Measurements from ENCODE around the gene GPS1. TPM values are rescaled to one million over a fixed set of nuclear protein-coding genes. Genes with fewer than 3 reads are reported as not detected.

The GPS1 gene
- total and polyA plus RNA-seq, 2 of the 4 experiments (the other 2 are of a cell fraction): 157 to 181 TPM

- peak within 1 kb of the TSS; percentile 72 for H3K4me3 ChIP-seq (ENCODE audit: insufficient read depth, low read depth, low read length)
- peak within 1 kb of the TSS; percentile 46; the same call in 1 of the 2 replicates for H3K18ac ChIP-seq (ENCODE audit: low read depth, low read length)
- H2BK5ac ChIP-seq (ENCODE audit: low read depth, low read length, poor library complexity, severe bottlenecking): peak within 1 kb of the TSS; percentile 90
- H3K9ac ChIP-seq (ENCODE audit: low read depth, low read length): peak within 1 kb of the TSS; percentile 87
- peaks cover 5% of the 10 kb centered on the region; the same call in 1 of the 2 replicates for H3K9me1 ChIP-seq (ENCODE audit: insufficient read depth, low read length)
- CTCF ChIA-PET: interaction anchor here (0.7 kb wide), 1 partner anchor 68 kb away, joined by 3 read pairs; no protein-coding TSS in a partner anchor
- no TSS peak for BruUV-seq (replicated peaks)
- H3K9me3 ChIP-seq (ENCODE audit: control insufficient read depth, insufficient read depth, low read length): no peaks in the 10 kb centered on the region
- peak within 1 kb of the TSS; percentile 99 for H2AK9ac ChIP-seq (replicated peaks; ENCODE audit: low read depth, low read length, poor library complexity)
- dilution Hi-C loops (cut with HindIII; ENCODE audit: low sequenced_read_pairs, unreplicated experiment) (no loop called here), intact Hi-C loops (cut with micrococcal nuclease) (loop anchor here (1.0 to 2.0 kb wide), 3 partner anchors 56 to 67 kb away; partner anchors contain the start of genes DCXR and RAC3), in situ Hi-C loops (cut with MboI; ENCODE audit: low sequenced_read_pairs) (no loop called here)
- peak within 1 kb of the TSS; percentile 84 for H4K91ac ChIP-seq (ENCODE audit: insufficient read depth, low read depth, low read length)
- ATAC-seq (ENCODE audit: low read depth) (peak; percentile 85), DNase-seq (peak; percentile 93)
- H2AK5ac ChIP-seq (ENCODE audit: low read depth, low read length): peak within 1 kb of the TSS; percentile 94
- peak within 1 kb of the TSS; percentile 94 for H3K23ac ChIP-seq (ENCODE audit: low read depth, low read length)
- H3K14ac ChIP-seq (replicated peaks; ENCODE audit: low read depth, low read length): peak within 1 kb of the TSS; percentile 96
- peak within 1 kb of the TSS; percentile 39; the same call in 1 of the 3 replicates for H2BK15ac ChIP-seq (ENCODE audit: low read depth, low read length)
- H4K20me1 ChIP-seq (ENCODE audit: insufficient read depth, low read length): peaks cover 28% of the 10 kb centered on the region
- peak within 1 kb of the TSS; percentile 97 for H3K4ac ChIP-seq (ENCODE audit: low read depth, low read length)
- H2BK120ac ChIP-seq (ENCODE audit: low read depth, low read length): peak within 1 kb of the TSS; percentile 74
- H2AFZ ChIP-seq (replicated peaks; ENCODE audit: low read length, poor library complexity): peak within 1 kb of the TSS; percentile 99
- H3K36me3 ChIP-seq (ENCODE audit: control insufficient read depth, insufficient read depth, low read length): peaks cover 21% of the 10 kb centered on the region
- H3K79me1 ChIP-seq (ENCODE audit: low read depth in 1 of 2, low read length in 2 of 2): peaks cover 0 to 52% of the 10 kb centered on the region in 2 experiments
- H4K8ac ChIP-seq (ENCODE audit: low read depth in 2 of 2, low read length in 2 of 2): peak within 1 kb of the TSS; percentile 95 to 97
- POLR2A ChIA-PET (ENCODE audit: unreplicated experiment): interaction anchor here (0.6 to 1.5 kb wide), 4 partner anchors 44 to 243 kb away, joined by 3 to 5 read pairs (median 4); partner anchors contain the start of gene DCXR
- peak within 1 kb of the TSS; percentile 93 for H4K5ac ChIP-seq (ENCODE audit: low read depth, low read length)
- H3K27ac ChIP-seq (ENCODE audit: insufficient read depth, low read length): peak within 1 kb of the TSS; percentile 94
- H2BK20ac ChIP-seq (ENCODE audit: low read depth, low read length): 0 out of 2 replicates have a peak within 1 kb of the TSS, but pooled peaks have one; percentile 10
- peak within 1 kb of the TSS; percentile 83 for H3K4me2 ChIP-seq (ENCODE audit: low read depth, low read length)
- 0% methylated on average over 64 of the region's 124 CpGs; no CpG with 5 or more reads in 1 of the 2 experiments for WGBS, 2 experiments (ENCODE audit: extremely low coverage in 2 of 2, insufficient read length in 1 of 2)
- peak within 1 kb of the TSS; percentile 41; the same call in 1 of the 2 replicates for H3K56ac ChIP-seq (ENCODE audit: extremely low read depth, insufficient read depth, low read length)
- H3K27me3 ChIP-seq (ENCODE audit: control insufficient read depth, insufficient read depth, low read length): no peaks in the 10 kb centered on the region
- H3K4me1 ChIP-seq (ENCODE audit: control insufficient read depth, insufficient read depth, low read length): peaks cover 13% of the 10 kb centered on the region
- no peak for TF ChIP-seq CEBPB (IDR thresholded peaks at IDR 0.05; ENCODE audit: low read depth, low read length)
- TF ChIP-seq NFE2L2 (IDR thresholded peaks at IDR 0.05; ENCODE audit: low read depth, low read length): no peak
- TF ChIP-seq ELK1 (IDR thresholded peaks at IDR 0.05; ENCODE audit: borderline replicate concordance, low read depth, low read length): no peak
- TF ChIP-seq RFX5 (IDR thresholded peaks at IDR 0.05; ENCODE audit: low read depth, low read length): peak; percentile 48; the same call in 1 of the 2 replicates
- no peak for TF ChIP-seq BHLHE40 (IDR thresholded peaks at IDR 0.05; ENCODE audit: low read depth, low read length)
- TF ChIP-seq, protein P1, sequence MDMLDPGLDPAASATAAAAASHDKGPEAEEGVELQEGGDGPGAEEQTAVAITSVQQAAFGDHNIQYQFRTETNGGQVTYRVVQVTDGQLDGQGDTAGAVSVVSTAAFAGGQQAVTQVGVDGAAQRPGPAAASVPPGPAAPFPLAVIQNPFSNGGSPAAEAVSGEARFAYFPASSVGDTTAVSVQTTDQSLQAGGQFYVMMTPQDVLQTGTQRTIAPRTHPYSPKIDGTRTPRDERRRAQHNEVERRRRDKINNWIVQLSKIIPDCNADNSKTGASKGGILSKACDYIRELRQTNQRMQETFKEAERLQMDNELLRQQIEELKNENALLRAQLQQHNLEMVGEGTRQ (IDR thresholded peaks at IDR 0.05; ENCODE audit: low read depth, low read length): peak; percentile 55
- TF ChIP-seq RAD21 (IDR thresholded peaks at IDR 0.05; ENCODE audit: low read length): peak; percentile 15; the same call in 1 of the 2 replicates
- TF ChIP-seq CHD1 (IDR thresholded peaks at IDR 0.05; ENCODE audit: low read depth, low read length): no peak
- TF ChIP-seq MAFK (IDR thresholded peaks at IDR 0.05; ENCODE audit: low read depth, low read length): no peak
- TF ChIP-seq CTCF (conservative IDR thresholded peaks at IDR 0.05; ENCODE audit: low read depth, low read length): peak; percentile 66
- TF ChIP-seq FOS (IDR thresholded peaks at IDR 0.05; ENCODE audit: low read depth, low read length): peak; percentile 38; the same call in 1 of the 2 replicates
- TF ChIP-seq RCOR1 (IDR thresholded peaks at IDR 0.05; ENCODE audit: insufficient replicate concordance, low read length): no peak
- TF ChIP-seq POLR2A (IDR thresholded peaks at IDR 0.05; ENCODE audit: low read depth, low read length): peak; percentile 97
Observed at GRCh38 chr17:82098169-82098938, 46.7 kb downstream of the GPS1 start, which contains the start of gene FASN. Gene FASN, minus strand, starts transcription at chr17:82098236. Its CDS starts 1,791 bp downstream, at chr17:82096445.

All from IMR-90 (cell line).